A549 (cell line): ENCODE data around the gene ONECUT3.

Experiments used
- ATOH8 ChIP-seq: fragments of 250-450 bp; sonication (Bioruptor Pico); IDR thresholded peaks from 2 replicates; pipeline ENCODE4 v1.5.0; 2020; ENCODE audit warnings: low read depth, mild to moderate bottlenecking, moderate library complexity
- CHD2 ChIP-seq: fragments of 150-350 bp; IDR thresholded peaks from 2 replicates; pipeline ENCODE4 v1.6.1; 2014; ENCODE audit warnings: low read length; ENCODE audit not compliant: partially characterized antibody
- CTCF ChIP-seq: fragments of >200 bp; sonication (Bioruptor Twin); formaldehyde crosslinking; IDR thresholded peaks from 3 replicates; pipeline ENCODE4 v1.5.1; 2016
- KDM1A ChIP-seq: fragments of 200-600 bp; sonication (generic); IDR thresholded peaks from 2 replicates; pipeline ENCODE4 v1.6.1; 2016; ENCODE audit warnings: low read depth, mild to moderate bottlenecking
- MAFK ChIP-seq: fragments of 450-650 bp; IDR thresholded peaks from 2 replicates; pipeline ENCODE4 v1.6.1; 2014; ENCODE audit not compliant: partially characterized antibody
- MAX ChIP-seq: IDR thresholded peaks from 2 replicates; pipeline ENCODE4 v1.6.1; 2012
- NR3C1 ChIP-seq: fragments of >200 bp; sonication (Bioruptor Twin); formaldehyde crosslinking; IDR thresholded peaks from 3 replicates; pipeline ENCODE4 v1.6.1; 2017
- POLR2A ChIP-seq: IDR thresholded peaks from 2 replicates; pipeline ENCODE4 v1.6.1; 2012; ENCODE audit warnings: mild to moderate bottlenecking, low read length
- RFX5 ChIP-seq: fragments of 450-650 bp; IDR thresholded peaks from 2 replicates; pipeline ENCODE4 v1.7.1; 2014; ENCODE audit warnings: antibody characterized with exemption, mild to moderate bottlenecking, moderate library complexity
- SREBF2 ChIP-seq: fragments of 450-650 bp; IDR thresholded peaks from 2 replicates; pipeline ENCODE4 v1.6.1; 2014; ENCODE audit warnings: mild to moderate bottlenecking, moderate library complexity

- TF ChIP-seq SREBF2, result no peak
- TF ChIP-seq CTCF, result peak; percentile 77
- TF ChIP-seq MAX, result no peak
- TF ChIP-seq ATOH8, result no peak
- no peak for TF ChIP-seq MAFK
- no peak for TF ChIP-seq KDM1A
- no peak for TF ChIP-seq RFX5
- TF ChIP-seq POLR2A, result no peak
- TF ChIP-seq CHD2, result no peak
- TF ChIP-seq NR3C1, result no peak
Observed at GRCh38 chr19:1767464-1767933, 14.2 kb downstream of the ONECUT3 start.
